ENCODE measurements around the gene METTL2B. TPM values are rescaled to one million over a fixed set of nuclear protein-coding genes. Genes with fewer than 3 reads are reported as not detected.

METTL2B gene
- total and polyA plus RNA-seq, 2 donors (not counting 1 experiment from before 2014, with no cell fraction given) = 25.5 to 30.9 TPM

DNA sequence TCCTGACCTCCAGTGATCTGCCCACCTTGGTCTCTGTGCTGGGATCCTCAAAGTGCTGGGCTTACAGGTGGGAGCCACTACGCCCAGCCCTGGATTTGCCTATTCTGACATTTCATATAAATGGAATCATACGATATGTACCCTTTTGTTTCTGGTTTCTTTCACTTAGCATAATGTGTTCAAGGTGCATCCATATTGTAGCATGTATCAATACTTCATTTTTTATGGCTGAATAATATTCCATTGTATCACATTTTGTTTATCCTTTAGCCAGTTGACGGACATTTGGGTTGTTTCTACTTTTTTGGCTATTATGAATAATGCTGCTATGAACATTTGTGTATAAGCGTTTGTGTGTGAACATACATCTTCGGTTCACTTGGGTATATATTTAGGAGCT is 25.6 kb upstream of the METTL2B start:
- Histone ChIP-seq H3K27me3 (ENCODE audit: control insufficient read depth, insufficient read depth, low read length) (peaks cover 2% of the 10 kb centered on the region), H2AFZ (ENCODE audit: low read length) (no peak overlapping the region), H3K9me3 (ENCODE audit: control insufficient read depth, insufficient read depth, low read depth, low read length) (no peaks in the 10 kb centered on the region), H4K20me1 (ENCODE audit: control insufficient read depth, extremely low read depth, insufficient read depth, low read length) (no peaks in the 10 kb centered on the region), H3K4me2 (ENCODE audit: extremely low read depth, insufficient read depth, low read length) (no peak overlapping the region), H3K79me2 (ENCODE audit: control insufficient read depth, insufficient read depth, low read length) (peaks cover 2% of the 10 kb centered on the region), H3K4me3 (replicated peaks in 1 of 4; ENCODE audit: control extremely low read depth in 1 of 4, insufficient read depth in 1 of 4, low read depth in 3 of 4, low read length in 4 of 4) (no peak overlapping the region), H3K27ac (ENCODE audit: insufficient read depth, low read length) (no peak overlapping the region), H3K4me1 (ENCODE audit: control insufficient read depth, extremely low read depth, insufficient read depth, low read length) (peaks cover 13% of the 10 kb centered on the region), H3K36me3 (ENCODE audit: control insufficient read depth, insufficient read depth, low read length) (no peaks in the 10 kb centered on the region), H3K9ac (ENCODE audit: insufficient read depth, low read length) (no peak overlapping the region)
- no peak for TF ChIP-seq EZH2 (IDR thresholded peaks at IDR 0.05; ENCODE audit: low read length, missing control alignments)
- TF ChIP-seq, protein P1, sequence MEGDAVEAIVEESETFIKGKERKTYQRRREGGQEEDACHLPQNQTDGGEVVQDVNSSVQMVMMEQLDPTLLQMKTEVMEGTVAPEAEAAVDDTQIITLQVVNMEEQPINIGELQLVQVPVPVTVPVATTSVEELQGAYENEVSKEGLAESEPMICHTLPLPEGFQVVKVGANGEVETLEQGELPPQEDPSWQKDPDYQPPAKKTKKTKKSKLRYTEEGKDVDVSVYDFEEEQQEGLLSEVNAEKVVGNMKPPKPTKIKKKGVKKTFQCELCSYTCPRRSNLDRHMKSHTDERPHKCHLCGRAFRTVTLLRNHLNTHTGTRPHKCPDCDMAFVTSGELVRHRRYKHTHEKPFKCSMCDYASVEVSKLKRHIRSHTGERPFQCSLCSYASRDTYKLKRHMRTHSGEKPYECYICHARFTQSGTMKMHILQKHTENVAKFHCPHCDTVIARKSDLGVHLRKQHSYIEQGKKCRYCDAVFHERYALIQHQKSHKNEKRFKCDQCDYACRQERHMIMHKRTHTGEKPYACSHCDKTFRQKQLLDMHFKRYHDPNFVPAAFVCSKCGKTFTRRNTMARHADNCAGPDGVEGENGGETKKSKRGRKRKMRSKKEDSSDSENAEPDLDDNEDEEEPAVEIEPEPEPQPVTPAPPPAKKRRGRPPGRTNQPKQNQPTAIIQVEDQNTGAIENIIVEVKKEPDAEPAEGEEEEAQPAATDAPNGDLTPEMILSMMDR (conservative IDR thresholded peaks at IDR 0.05 in 1 of 2, IDR thresholded peaks at IDR 0.05 in 1 of 2; ENCODE audit: low read depth in 1 of 2, low read length in 2 of 2) = no peak
- no peak for DNase-seq (ENCODE audit: low read depth in 2 of 2)

DNA sequence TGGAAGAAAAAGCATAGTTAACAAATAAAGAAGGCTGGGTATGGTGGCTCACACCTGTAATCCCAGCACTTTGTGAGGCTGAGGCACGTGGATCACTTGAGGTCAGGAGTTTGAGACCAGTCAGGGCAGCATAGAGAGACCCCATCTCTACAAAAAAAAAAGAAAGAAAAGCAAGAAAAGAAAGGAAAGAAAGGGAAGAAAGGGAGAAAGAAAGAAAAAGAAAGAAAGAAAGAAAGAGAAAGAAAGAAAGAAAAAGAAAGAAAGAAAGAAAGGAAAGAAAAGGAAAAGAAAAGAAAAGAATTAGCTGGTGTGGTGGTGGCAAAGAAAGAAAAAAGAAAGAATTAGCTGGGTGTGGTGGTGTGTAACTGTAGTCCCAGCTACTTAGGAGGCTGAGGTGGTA is 24.0 kb upstream of the METTL2B start:
- Histone ChIP-seq H3K4me3 (replicated peaks in 1 of 4; ENCODE audit: control extremely low read depth in 1 of 4, insufficient read depth in 1 of 4, low read depth in 3 of 4, low read length in 4 of 4) (no peak overlapping the region), H3K27ac (ENCODE audit: insufficient read depth, low read length) (no peak overlapping the region), H4K20me1 (ENCODE audit: control insufficient read depth, extremely low read depth, insufficient read depth, low read length) (no peaks in the 10 kb centered on the region), H2AFZ (ENCODE audit: low read length) (no peak overlapping the region), H3K36me3 (ENCODE audit: control insufficient read depth, insufficient read depth, low read length) (peaks cover 2% of the 10 kb centered on the region), H3K27me3 (ENCODE audit: control insufficient read depth, insufficient read depth, low read length) (no peaks in the 10 kb centered on the region), H3K9ac (ENCODE audit: insufficient read depth, low read length) (no peak overlapping the region), H3K9me3 (ENCODE audit: control insufficient read depth, insufficient read depth, low read depth, low read length) (no peaks in the 10 kb centered on the region), H3K4me1 (ENCODE audit: control insufficient read depth, extremely low read depth, insufficient read depth, low read length) (peaks cover 16% of the 10 kb centered on the region), H3K79me2 (ENCODE audit: control insufficient read depth, insufficient read depth, low read length) (peaks cover 16% of the 10 kb centered on the region), H3K4me2 (ENCODE audit: extremely low read depth, insufficient read depth, low read length) (no peak overlapping the region)
- TF ChIP-seq, protein P1 (conservative IDR thresholded peaks at IDR 0.05 in 1 of 2, IDR thresholded peaks at IDR 0.05 in 1 of 2; ENCODE audit: low read depth in 1 of 2, low read length in 2 of 2) = no peak
- no peak for TF ChIP-seq EZH2 (IDR thresholded peaks at IDR 0.05; ENCODE audit: low read length, missing control alignments)
- no peak for DNase-seq (ENCODE audit: low read depth in 2 of 2)

DNA sequence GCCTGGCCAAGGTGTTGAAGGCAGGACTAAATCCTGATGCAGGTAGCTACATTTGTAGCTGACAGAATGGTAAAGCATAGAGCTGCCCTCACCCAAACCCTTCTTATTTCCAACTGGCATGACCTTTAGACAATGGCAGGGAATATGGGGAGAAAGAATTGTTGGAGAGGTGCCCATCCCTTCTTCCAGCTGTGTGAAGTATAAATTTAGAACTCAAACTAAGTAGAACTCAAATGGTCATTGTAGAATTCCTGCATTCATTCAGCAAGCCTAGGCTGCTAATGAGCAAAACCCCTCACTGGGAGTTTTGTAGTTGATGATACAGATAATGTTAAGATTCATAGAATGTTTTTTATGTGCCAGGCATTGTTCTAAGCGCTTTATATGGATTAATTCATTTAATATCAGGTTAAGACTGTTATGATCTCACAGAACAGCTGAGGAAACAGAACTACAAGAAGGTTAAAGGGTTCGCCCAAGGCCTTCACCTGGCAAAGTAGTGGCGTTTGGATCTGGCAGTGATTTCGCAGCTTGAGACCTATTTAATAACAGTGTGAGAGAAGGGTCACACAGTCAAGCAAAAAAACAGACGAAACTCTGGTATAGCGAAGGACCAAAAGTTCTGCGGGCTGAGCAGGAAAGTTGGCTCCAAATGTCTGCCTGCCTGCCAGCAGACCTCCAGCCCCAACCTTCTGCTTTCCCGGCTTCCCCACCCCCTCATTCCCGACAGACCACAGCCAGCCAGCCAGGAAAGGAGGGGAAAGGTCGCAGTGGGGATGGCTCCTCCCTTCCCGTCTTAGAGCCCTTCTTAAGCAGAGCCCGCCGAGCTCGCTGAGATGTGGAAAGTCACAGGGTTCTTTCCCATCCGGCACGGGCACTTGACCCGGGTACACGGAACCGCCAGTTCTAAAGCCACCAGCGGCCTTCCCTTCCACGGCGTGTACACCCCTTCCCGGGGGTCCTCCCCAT is 22.4 kb upstream of the METTL2B start:
- H3K4me2 ChIP-seq (ENCODE audit: extremely low read depth, insufficient read depth, low read length) = peak overlapping the region; percentile 78
- H3K79me2 ChIP-seq (ENCODE audit: control insufficient read depth, insufficient read depth, low read length) = peaks cover 20% of the 10 kb centered on the region
- no peaks in the 10 kb centered on the region for H4K20me1 ChIP-seq (ENCODE audit: control insufficient read depth, extremely low read depth, insufficient read depth, low read length)
- TF ChIP-seq EZH2 (IDR thresholded peaks at IDR 0.05; ENCODE audit: low read length, missing control alignments) = no peak
- TF ChIP-seq, protein P1 (conservative IDR thresholded peaks at IDR 0.05 in 1 of 2, IDR thresholded peaks at IDR 0.05 in 1 of 2; ENCODE audit: low read depth in 1 of 2, low read length in 2 of 2) = no peak
- no peaks in the 10 kb centered on the region for H3K9me3 ChIP-seq (ENCODE audit: control insufficient read depth, insufficient read depth, low read depth, low read length)
- H3K27ac ChIP-seq (ENCODE audit: insufficient read depth, low read length) = peak overlapping the region; percentile 89
- H3K9ac ChIP-seq (ENCODE audit: insufficient read depth, low read length) = no peak overlapping the region
- peaks cover 2% of the 10 kb centered on the region for H3K36me3 ChIP-seq (ENCODE audit: control insufficient read depth, insufficient read depth, low read length)
- DNase-seq (ENCODE audit: low read depth in 2 of 2) = peak; percentile 91 to 96
- H2AFZ ChIP-seq (ENCODE audit: low read length) = peak overlapping the region; percentile 80
- H3K4me1 ChIP-seq (ENCODE audit: control insufficient read depth, extremely low read depth, insufficient read depth, low read length) = peaks cover 19% of the 10 kb centered on the region
- no peaks in the 10 kb centered on the region for H3K27me3 ChIP-seq (ENCODE audit: control insufficient read depth, insufficient read depth, low read length)
- H3K4me3 ChIP-seq (replicated peaks in 1 of 4; ENCODE audit: control extremely low read depth in 1 of 4, insufficient read depth in 1 of 4, low read depth in 3 of 4, low read length in 4 of 4) = peak overlapping the region in 3 of 4 experiments; percentile 14 to 29 (median 27)

All from fibroblast of lung (primary cell).